Fibroblast of lung (primary cell): ENCODE data around the gene CAPZB.

Experiments
- EZH2 ChIP-seq: IDR thresholded peaks from 2 replicates; pipeline ENCODE4 v1.5.1; 2012; ENCODE audit warnings: low read length, control low read depth, mild to moderate bottlenecking; ENCODE audit errors: missing control alignments
- TF ChIP-seq, protein P1 (sequence below), 2 donors: IDR thresholded peaks in 1 of 2; conservative IDR thresholded peaks in 1 of 2; 1 replicate in 1 of 2; 2 replicates in 1 of 2; pipeline ENCODE4 v1.5.1; 2011 to 2012; ENCODE audit warnings: low read length in 2 of 2, control low read depth in 1 of 2, inconsistent platforms in 1 of 2, low read depth in 1 of 2, mild to moderate bottlenecking in 1 of 2

DNA sequence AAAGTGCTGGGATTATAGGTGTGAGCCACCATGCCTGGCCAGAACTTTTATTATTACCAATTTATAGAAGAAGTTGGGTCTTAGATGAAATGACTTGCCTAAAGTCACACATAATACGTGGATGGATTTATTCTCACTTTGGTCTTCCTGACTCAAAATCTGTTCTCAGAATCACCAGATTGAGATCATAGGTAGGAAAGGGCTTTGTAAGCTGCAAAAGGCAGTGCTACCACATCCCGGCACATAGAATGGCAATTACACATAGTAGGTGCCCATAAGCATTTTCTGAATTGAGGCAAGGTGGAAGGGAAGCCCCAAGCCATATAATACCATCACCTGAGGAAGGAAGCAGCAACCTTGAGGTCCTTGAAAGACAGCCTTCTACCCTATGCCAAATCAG lies 8.2 kb upstream of the CAPZB start:
- TF ChIP-seq, protein P1, sequence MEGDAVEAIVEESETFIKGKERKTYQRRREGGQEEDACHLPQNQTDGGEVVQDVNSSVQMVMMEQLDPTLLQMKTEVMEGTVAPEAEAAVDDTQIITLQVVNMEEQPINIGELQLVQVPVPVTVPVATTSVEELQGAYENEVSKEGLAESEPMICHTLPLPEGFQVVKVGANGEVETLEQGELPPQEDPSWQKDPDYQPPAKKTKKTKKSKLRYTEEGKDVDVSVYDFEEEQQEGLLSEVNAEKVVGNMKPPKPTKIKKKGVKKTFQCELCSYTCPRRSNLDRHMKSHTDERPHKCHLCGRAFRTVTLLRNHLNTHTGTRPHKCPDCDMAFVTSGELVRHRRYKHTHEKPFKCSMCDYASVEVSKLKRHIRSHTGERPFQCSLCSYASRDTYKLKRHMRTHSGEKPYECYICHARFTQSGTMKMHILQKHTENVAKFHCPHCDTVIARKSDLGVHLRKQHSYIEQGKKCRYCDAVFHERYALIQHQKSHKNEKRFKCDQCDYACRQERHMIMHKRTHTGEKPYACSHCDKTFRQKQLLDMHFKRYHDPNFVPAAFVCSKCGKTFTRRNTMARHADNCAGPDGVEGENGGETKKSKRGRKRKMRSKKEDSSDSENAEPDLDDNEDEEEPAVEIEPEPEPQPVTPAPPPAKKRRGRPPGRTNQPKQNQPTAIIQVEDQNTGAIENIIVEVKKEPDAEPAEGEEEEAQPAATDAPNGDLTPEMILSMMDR (conservative IDR thresholded peaks at IDR 0.05 in 1 of 2, IDR thresholded peaks at IDR 0.05 in 1 of 2; ENCODE audit: low read depth in 1 of 2, low read length in 2 of 2), result no peak
- no peak for TF ChIP-seq EZH2
